PC-3 (cell line): Measurements from ENCODE around the gene MKKS. TPM values are rescaled to one million over a fixed set of nuclear protein-coding genes. Genes with fewer than 3 reads are reported as not detected.

Experiments used
- ATAC-seq: fragments of 200-7000 bp; cut with Tn5 transposase; 2 replicates; pipeline ENCODE4 v1.9.1; 2020; ENCODE audit warnings: mild to moderate bottlenecking, moderate library complexity
- BruUV-seq: library from RNA; stranded (reverse); fragments of 400-500 nt; replicated peaks from 2 replicates; lab custom pipeline; 2021; lab: Mats Ljungman, UMichigan
- CTCF ChIA-PET: fragments of 300-600 bp; sonication (Branson Sonifier 250); formaldehyde crosslinking; loops from one replicate; lab custom pipeline; 2022; ENCODE audit warnings: antibody characterized with exemption; lab: Charles Lee
- POLR2A ChIA-PET: fragments of 300-600 bp; sonication (Branson Sonifier 250); formaldehyde crosslinking; loops from one replicate; lab custom pipeline; 2022; ENCODE audit warnings: antibody characterized with exemption; ENCODE audit not compliant: unreplicated experiment; lab: Charles Lee
- DNase-seq: peaks from one replicate; pipeline ENCODE4 v3.0.0-alpha.2; 2015
- H2AFZ ChIP-seq: fragments of 300-600 bp; sonication (generic); 2 replicates; pipeline ENCODE4 v1.6.0; 2016; ENCODE audit warnings: antibody characterized with exemption, low read length
- H3F3A ChIP-seq: fragments of 300-600 bp; sonication (generic); one replicate; pipeline ENCODE4 v1.6.0; 2017; ENCODE audit warnings: antibody characterized with exemption, low read length, control low read depth, mild to moderate bottlenecking; ENCODE audit not compliant: unreplicated experiment
- H3K27ac ChIP-seq: fragments of 300-600 bp; sonication (generic); 2 replicates; pipeline ENCODE4 v1.5.1; 2016; ENCODE audit warnings: mild to moderate bottlenecking, low read length
- H3K27me3 ChIP-seq: fragments of 300-600 bp; sonication (generic); 2 replicates; pipeline ENCODE4 v1.6.1; 2016; ENCODE audit warnings: low read length, mixed read lengths
- H3K36me3 ChIP-seq: fragments of 300-600 bp; sonication (generic); 2 replicates; pipeline ENCODE4 v1.6.1; 2016; ENCODE audit warnings: low read depth, mixed run types, low read length, mixed read lengths
- H3K4me1 ChIP-seq: fragments of 300-600 bp; sonication (generic); 2 replicates; pipeline ENCODE4 v1.5.1; 2016; ENCODE audit warnings: low read length; ENCODE audit not compliant: insufficient read depth
- H3K4me2 ChIP-seq: fragments of 300-600 bp; sonication (generic); 2 replicates; pipeline ENCODE4 v1.6.0; 2016; ENCODE audit warnings: low read length
- H3K4me3 ChIP-seq: fragments of 300-600 bp; sonication (generic); 2 replicates; pipeline ENCODE4 v1.5.1; 2016; ENCODE audit warnings: mild to moderate bottlenecking, low read length, mixed read lengths
- H3K79me2 ChIP-seq: fragments of 300-600 bp; sonication (generic); 2 replicates; pipeline ENCODE4 v1.6.1; 2017; ENCODE audit warnings: low read length, mixed read lengths
- H3K9ac ChIP-seq: fragments of 300-600 bp; sonication (generic); 2 replicates; pipeline ENCODE4 v1.6.0; 2016; ENCODE audit warnings: mild to moderate bottlenecking, low read length
- H3K9me2 ChIP-seq: fragments of 300-600 bp; sonication (generic); replicated peaks from 2 replicates; pipeline ENCODE4 v1.6.1; 2016; ENCODE audit warnings: mixed run types, low read length, mixed read lengths
- H3K9me3 ChIP-seq: fragments of 300-600 bp; sonication (generic); 2 replicates; pipeline ENCODE4 v1.6.1; 2016; ENCODE audit warnings: low read length, mixed read lengths
- H4K20me1 ChIP-seq: fragments of 300-600 bp; sonication (generic); 2 replicates; pipeline ENCODE4 v1.6.1; 2016; ENCODE audit warnings: low read length, mixed read lengths
- EZH2 ChIP-seq: fragments of 300-600 bp; sonication (generic); IDR thresholded peaks from one replicate; pipeline ENCODE4 v1.6.1; 2017; ENCODE audit warnings: antibody characterized with exemption, mild to moderate bottlenecking, low read length; ENCODE audit not compliant: unreplicated experiment
- EZH2phosphoT487 ChIP-seq: fragments of 300-600 bp; sonication (generic); IDR thresholded peaks from 2 replicates; pipeline ENCODE4 v1.6.1; 2018; ENCODE audit warnings: mild to moderate bottlenecking, antibody characterized with exemption, low read length, borderline replicate concordance
- intact Hi-C: fragments of 100-400 bp; cut with micrococcal nuclease; formaldehyde crosslinking; loops from 2 replicates; pipeline ENCODE4 v1.9.0; 2023
- total RNA-seq: library from RNA; depleted of rRNA; stranded (reverse); fragments of >200 nt; gene quantifications from 2 replicates; pipeline ENCODE4 v1.2.3, GENCODE V29; 2014
- TF ChIP-seq, protein P1 (sequence below): fragments of 300-600 bp; sonication (generic); conservative IDR thresholded peaks from 2 replicates; pipeline ENCODE4 v1.5.1; 2017; ENCODE audit warnings: antibody characterized with exemption, low read depth, mild to moderate bottlenecking, low read length

MKKS gene
- total RNA-seq, 1 experiment from 2014 or later, result 13.6 TPM

GRCh38 chr20:10434832-10435812 lies 1.1 kb upstream of the MKKS start, which contains the start of gene SLX4IP:
SLX4IP (plus strand) TSS chr20:10435305; CDS start chr20:10458205, 22,900 bp downstream.
- TSS peak; percentile 83 for BruUV-seq
- TF ChIP-seq, protein P1, sequence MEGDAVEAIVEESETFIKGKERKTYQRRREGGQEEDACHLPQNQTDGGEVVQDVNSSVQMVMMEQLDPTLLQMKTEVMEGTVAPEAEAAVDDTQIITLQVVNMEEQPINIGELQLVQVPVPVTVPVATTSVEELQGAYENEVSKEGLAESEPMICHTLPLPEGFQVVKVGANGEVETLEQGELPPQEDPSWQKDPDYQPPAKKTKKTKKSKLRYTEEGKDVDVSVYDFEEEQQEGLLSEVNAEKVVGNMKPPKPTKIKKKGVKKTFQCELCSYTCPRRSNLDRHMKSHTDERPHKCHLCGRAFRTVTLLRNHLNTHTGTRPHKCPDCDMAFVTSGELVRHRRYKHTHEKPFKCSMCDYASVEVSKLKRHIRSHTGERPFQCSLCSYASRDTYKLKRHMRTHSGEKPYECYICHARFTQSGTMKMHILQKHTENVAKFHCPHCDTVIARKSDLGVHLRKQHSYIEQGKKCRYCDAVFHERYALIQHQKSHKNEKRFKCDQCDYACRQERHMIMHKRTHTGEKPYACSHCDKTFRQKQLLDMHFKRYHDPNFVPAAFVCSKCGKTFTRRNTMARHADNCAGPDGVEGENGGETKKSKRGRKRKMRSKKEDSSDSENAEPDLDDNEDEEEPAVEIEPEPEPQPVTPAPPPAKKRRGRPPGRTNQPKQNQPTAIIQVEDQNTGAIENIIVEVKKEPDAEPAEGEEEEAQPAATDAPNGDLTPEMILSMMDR, result no peak
- TF ChIP-seq EZH2 (no peak), EZH2phosphoT487 (no peak)
- no peaks in the 10 kb centered on the region for H3K9me2 ChIP-seq
- intact Hi-C loops, result loop anchor here (1.0 to 5.0 kb wide), 4 partner anchors 20 to 832 kb away; partner anchors contain the start of gene JAG1
- peak within 1 kb of the TSS; percentile 73 for H3K4me3 ChIP-seq
- H4K20me1 ChIP-seq, result no peaks in the 10 kb centered on the region
- peaks cover 79% of the 10 kb centered on the region for H3K79me2 ChIP-seq
- no peaks in the 10 kb centered on the region for H3K27me3 ChIP-seq
- ChIA-PET POLR2A (interaction anchor here (0.5 to 0.7 kb wide), 7 partner anchors 14 to 1400 kb away, joined by 3 to 6 read pairs (median 4); no protein-coding TSS in a partner anchor), CTCF (interaction anchor here (0.6 kb wide), 1 partner anchor 1676 kb away, joined by 9 read pairs; no protein-coding TSS in a partner anchor)
- peak within 1 kb of the TSS; percentile 79 for H3K27ac ChIP-seq
- ATAC-seq, result peak; percentile 68
- peak within 1 kb of the TSS; percentile 91 for H2AFZ ChIP-seq
- peaks cover 36% of the 10 kb centered on the region for H3K4me1 ChIP-seq
- peak; percentile 98 for DNase-seq
- peak within 1 kb of the TSS; percentile 91 for H3K9ac ChIP-seq
- no peaks in the 10 kb centered on the region for H3K36me3 ChIP-seq
- H3F3A ChIP-seq, result no peaks in the 10 kb centered on the region
- peak within 1 kb of the TSS; percentile 96 for H3K4me2 ChIP-seq
- no peaks in the 10 kb centered on the region for H3K9me3 ChIP-seq

GRCh38 chr20:10434467-10434831 lies 427 bp upstream of the MKKS start:
- TF ChIP-seq EZH2phosphoT487, result no peak
- TF ChIP-seq EZH2, result no peak
- TF ChIP-seq, protein P1, result no peak
- Histone ChIP-seq H3K27me3 (no peaks in the 10 kb centered on the region), H3K79me2 (peaks cover 81% of the 10 kb centered on the region), H3K9me2 (no peaks in the 10 kb centered on the region), H3K9ac (peak overlapping the region; percentile 91), H3K27ac (peak overlapping the region; percentile 79), H4K20me1 (no peaks in the 10 kb centered on the region), H3K4me2 (peak overlapping the region; percentile 96), H3K9me3 (no peaks in the 10 kb centered on the region), H3K36me3 (no peaks in the 10 kb centered on the region), H3K4me1 (peaks cover 42% of the 10 kb centered on the region), H2AFZ (peak overlapping the region; percentile 91), H3K4me3 (peak overlapping the region; percentile 73), H3F3A (no peaks in the 10 kb centered on the region)
- intact Hi-C loops, result loop anchor here (1.0 to 5.0 kb wide), 4 partner anchors 19 to 833 kb away; partner anchors contain the start of gene JAG1
- ATAC-seq, result peak; percentile 76
- BruUV-seq, result no TSS peak
- CTCF ChIA-PET, result no interaction called here
- peak; percentile 99 for DNase-seq
- POLR2A ChIA-PET, result interaction anchor here (0.5 to 0.7 kb wide), 7 partner anchors 13 to 239 kb away, joined by 3 to 5 read pairs (median 4); partner anchors contain the start of gene JAG1
